Brain microvascular endothelial cell (primary cell): ENCODE results near the gene TNIP2.

Experiments used
- DNase-seq: peaks from one replicate; pipeline ENCODE4 v3.0.0-alpha.2; 2020
- H3K27ac ChIP-seq: fragments of 250-450 bp; sonication (Bioruptor Pico); 2 replicates; pipeline ENCODE4 v1.5.1; 2020; ENCODE audit warnings: mild to moderate bottlenecking, moderate library complexity
- H3K27me3 ChIP-seq: fragments of 250-450 bp; sonication (Bioruptor Pico); replicated peaks from 2 replicates; pipeline ENCODE4 v1.5.1; 2020; ENCODE audit warnings: mild to moderate bottlenecking
- H3K36me3 ChIP-seq: fragments of 250-450 bp; sonication (Bioruptor Pico); replicated peaks from 2 replicates; pipeline ENCODE4 v1.5.1; 2020; ENCODE audit warnings: mild to moderate bottlenecking
- H3K4me3 ChIP-seq: 2 replicates; pipeline ENCODE4 v1.5.1; 2011; ENCODE audit warnings: low read depth, mild to moderate bottlenecking, control low read depth, low read length, moderate library complexity
- in situ Hi-C: cut with HindIII; loops from 2 replicates; pipeline ENCODE4 v1.10.0; 2017; ENCODE audit warnings: low sequenced_read_pairs, low pct_ligation_motif_present
- TF ChIP-seq, protein P1 (sequence below): IDR thresholded peaks from 2 replicates; pipeline ENCODE4 v1.5.1; 2011; ENCODE audit warnings: low read depth, mild to moderate bottlenecking, moderate library complexity, low read length, control low read depth, inconsistent platforms; ENCODE audit errors: missing control alignments

The TNIP2 gene

GRCh38 chr4:2734612-2735011 lies 21.5 kb downstream of the TNIP2 start:
- Histone ChIP-seq H3K4me3 (no peak overlapping the region), H3K27me3 (no peaks in the 10 kb centered on the region), H3K27ac (no peak overlapping the region), H3K36me3 (peaks cover 24% of the 10 kb centered on the region)
- DNase-seq, result no peak
- in situ Hi-C loops, result no loop called here
- TF ChIP-seq, protein P1, sequence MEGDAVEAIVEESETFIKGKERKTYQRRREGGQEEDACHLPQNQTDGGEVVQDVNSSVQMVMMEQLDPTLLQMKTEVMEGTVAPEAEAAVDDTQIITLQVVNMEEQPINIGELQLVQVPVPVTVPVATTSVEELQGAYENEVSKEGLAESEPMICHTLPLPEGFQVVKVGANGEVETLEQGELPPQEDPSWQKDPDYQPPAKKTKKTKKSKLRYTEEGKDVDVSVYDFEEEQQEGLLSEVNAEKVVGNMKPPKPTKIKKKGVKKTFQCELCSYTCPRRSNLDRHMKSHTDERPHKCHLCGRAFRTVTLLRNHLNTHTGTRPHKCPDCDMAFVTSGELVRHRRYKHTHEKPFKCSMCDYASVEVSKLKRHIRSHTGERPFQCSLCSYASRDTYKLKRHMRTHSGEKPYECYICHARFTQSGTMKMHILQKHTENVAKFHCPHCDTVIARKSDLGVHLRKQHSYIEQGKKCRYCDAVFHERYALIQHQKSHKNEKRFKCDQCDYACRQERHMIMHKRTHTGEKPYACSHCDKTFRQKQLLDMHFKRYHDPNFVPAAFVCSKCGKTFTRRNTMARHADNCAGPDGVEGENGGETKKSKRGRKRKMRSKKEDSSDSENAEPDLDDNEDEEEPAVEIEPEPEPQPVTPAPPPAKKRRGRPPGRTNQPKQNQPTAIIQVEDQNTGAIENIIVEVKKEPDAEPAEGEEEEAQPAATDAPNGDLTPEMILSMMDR, result no peak

- H3K27ac ChIP-seq, result no peak overlapping the region
- TF ChIP-seq, protein P1, result no peak
- H3K4me3 ChIP-seq, result no peak overlapping the region
- peaks cover 26% of the 10 kb centered on the region for H3K36me3 ChIP-seq
- in situ Hi-C loops, result no loop called here
- no peak for DNase-seq
- no peaks in the 10 kb centered on the region for H3K27me3 ChIP-seq
Observed at GRCh38 chr4:2733844-2734574, 22.1 kb downstream of the TNIP2 start.

- Histone ChIP-seq H3K36me3 (peaks cover 26% of the 10 kb centered on the region), H3K27ac (no peak overlapping the region), H3K27me3 (no peaks in the 10 kb centered on the region), H3K4me3 (no peak overlapping the region)
- TF ChIP-seq, protein P1, result no peak
- in situ Hi-C loops, result no loop called here
- DNase-seq, result no peak
Observed at GRCh38 chr4:2733001-2733843, 22.9 kb downstream of the TNIP2 start.

GRCh38 chr4:2732526-2732925 lies 23.6 kb downstream of the TNIP2 start:
- Histone ChIP-seq H3K27ac (no peak overlapping the region), H3K4me3 (no peak overlapping the region), H3K27me3 (no peaks in the 10 kb centered on the region), H3K36me3 (peaks cover 26% of the 10 kb centered on the region)
- DNase-seq, result no peak
- TF ChIP-seq, protein P1, result no peak
- in situ Hi-C loops, result no loop called here

- H3K27ac ChIP-seq, result no peak overlapping the region
- TF ChIP-seq, protein P1, result no peak
- in situ Hi-C loops, result no loop called here
- peaks cover 26% of the 10 kb centered on the region for H3K36me3 ChIP-seq
- no peak overlapping the region for H3K4me3 ChIP-seq
- no peak for DNase-seq
- H3K27me3 ChIP-seq, result no peaks in the 10 kb centered on the region
Observed at GRCh38 chr4:2731907-2732317, 24.2 kb downstream of the TNIP2 start.
